ENCODE data around the gene PPP6R2.
"Not testable (repeated sequence)": the region's sequence is repeated elsewhere in the genome, so short reads cannot be mapped to it uniquely, and the experiment has no call there.

Gene PPP6R2

DNA sequence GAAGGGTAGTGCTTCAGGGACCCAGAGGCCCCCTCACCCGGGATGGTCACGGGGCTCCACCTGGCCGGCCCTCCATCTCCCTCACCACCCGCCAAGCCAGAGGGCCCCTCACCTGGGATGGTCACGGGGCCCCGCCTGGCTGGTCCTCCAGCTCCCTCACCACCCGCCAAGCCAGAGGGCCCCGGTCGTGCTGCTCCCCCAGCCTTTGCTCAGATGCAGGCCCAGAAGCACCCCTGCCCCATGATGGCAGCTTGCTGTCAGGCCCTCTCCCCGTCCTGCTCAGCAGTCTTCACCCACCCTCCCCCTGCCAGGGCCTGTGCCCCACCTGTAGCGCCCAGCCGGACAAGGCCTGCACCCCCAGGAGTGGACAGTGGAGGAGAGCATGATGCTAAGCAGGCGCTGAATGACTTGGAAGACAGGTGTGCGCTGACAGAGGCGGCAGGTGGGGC lies 23.6 kb upstream of the PPP6R2 start:
- DNase-seq, result no peak

DNA sequence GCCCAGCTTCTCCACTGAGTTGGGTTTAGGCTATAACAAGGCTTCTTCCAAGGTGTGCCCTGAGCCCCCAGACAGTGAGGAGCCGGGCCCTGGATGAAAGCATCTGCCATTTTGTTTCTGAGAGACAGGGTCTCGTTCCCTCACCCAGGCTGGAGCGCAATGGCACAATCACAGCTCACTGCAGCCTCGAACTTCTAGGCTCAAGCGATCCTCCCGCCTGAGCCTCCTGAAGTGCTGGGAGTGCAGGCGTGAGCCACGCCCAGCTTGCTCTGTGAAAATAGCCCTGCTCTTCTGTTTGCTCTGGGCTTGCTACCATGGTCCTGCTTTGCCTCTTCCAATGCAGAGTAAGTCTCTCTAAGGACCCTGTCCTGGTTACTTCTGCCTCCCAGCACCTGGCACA lies 23.0 kb upstream of the PPP6R2 start:
- DNase-seq, result no peak

DNA sequence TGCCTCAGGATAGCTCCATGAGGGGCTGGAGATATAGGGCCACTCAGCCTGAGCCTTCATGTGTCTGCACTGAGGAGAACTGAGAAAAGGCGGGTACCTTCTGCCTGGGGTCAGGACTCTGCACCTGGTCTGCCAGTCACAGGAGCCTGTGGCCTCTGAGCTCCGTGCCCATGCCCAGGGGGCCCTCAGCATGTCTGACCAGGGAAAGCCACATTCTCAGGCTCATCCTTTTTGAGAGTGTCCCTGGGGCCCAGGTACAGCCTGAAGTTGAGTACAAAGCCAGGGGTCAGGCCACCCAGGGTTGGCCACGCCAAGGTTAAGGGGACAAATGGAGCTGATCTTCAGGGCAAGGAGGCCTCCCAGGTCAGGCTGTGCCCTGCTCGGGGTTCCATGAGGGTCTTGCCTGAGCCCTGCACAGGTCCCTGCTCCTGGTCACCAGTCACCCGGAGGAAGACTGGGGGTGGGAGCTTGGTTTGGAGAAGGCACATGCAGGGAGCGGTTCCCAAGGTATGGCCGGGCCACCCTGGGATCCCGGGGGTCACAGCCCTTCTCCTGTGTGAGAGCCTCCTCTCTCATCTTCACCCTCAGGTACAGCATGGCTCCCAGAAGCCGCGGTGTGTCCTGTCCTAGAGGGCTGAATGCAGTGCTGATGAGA lies 22.3 kb upstream of the PPP6R2 start:
- no peak for DNase-seq

DNA sequence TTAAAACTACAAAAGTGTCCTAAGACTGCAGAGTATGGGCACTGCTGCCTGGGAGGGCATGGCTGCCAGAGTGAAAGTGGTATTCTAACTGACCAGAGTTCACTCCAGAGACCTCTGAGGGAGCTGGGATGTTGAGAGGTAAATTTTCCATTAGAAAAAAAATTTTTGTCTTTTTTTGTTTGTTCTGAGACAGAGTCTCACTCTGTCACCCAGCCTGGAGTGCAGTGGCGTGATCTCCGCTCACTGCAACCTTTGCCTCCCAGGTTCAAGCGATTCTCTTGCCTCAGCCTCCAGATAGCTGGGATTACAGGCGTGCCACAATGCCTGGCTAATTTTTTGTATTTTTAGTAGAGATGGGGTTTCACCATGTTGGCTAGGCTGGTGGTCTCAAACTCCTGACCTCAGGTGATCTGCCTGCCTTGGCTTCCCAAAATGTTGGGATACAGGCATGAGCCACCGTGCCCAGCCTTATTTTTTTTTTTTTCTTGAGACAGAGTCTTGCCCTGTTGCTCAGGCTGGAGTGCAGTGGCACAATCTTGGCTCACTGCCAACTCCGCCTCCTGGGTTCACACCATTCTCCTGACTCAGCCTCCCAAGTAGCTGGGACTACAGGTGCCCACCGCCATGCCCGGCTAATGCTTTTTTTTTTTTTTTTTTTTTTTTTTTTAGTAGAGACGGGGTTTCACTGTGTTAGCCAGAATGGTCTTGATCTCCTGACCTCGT lies 20.6 kb upstream of the PPP6R2 start:
- DNase-seq, result not testable (repeated sequence)

DNA sequence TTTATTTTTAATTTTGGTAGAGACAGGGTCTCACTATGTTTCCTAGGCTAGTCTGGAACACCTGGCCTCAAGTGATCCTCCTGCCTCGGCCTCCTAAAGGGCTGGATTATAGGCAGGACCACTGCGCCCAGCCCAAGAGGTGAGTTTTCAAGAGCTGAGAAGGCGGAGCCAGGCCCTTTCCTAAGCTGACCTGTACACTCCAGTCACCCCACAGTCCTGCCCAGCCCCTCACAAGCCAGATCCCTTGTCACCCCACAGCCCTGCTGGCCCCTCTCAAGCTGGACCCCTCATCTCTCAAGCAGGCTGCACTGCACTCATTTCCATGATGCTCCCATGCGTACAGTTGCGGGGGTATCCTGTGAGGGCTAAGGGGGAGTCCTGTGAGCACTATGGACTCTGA lies 19.2 kb upstream of the PPP6R2 start:
- DNase-seq, result no peak

DNA sequence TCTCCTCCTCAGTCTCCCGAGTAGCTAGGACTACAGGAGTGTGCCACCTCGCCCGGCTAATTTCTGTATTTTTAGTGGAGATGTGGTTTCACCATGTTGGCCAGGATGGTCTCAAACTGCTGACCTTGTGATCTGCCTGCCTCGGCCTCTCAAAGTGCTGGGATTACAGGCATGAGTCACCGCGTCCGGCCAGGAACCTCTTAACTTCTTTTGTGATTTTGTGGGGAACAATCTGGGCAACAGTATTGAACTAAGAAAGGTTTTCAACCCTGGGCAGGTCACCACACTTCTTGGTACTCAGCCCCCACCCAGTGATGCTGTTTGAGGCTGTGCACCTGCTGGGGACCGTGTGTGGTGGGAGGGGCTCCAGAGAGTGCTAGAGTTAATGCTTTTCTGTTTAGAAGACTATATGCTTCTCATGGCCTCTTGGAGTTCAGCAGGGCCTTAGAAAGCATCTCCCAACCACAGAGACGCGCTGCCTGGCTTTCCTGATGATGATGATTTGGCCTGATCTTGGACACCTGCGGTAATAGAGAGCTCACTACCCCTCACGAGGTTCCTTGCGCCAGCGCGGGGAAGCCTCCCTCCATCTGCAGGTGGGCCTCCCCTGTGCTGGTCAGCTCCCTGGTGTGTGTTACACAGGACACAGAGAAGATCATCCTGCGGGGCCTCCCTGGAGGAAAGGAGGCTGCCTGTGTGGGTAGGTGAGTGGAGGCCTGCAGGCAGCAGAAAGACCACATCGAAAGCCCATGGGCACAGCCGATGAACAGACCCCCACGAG lies 17.5 kb upstream of the PPP6R2 start:
- DNase-seq, result no peak

DNA sequence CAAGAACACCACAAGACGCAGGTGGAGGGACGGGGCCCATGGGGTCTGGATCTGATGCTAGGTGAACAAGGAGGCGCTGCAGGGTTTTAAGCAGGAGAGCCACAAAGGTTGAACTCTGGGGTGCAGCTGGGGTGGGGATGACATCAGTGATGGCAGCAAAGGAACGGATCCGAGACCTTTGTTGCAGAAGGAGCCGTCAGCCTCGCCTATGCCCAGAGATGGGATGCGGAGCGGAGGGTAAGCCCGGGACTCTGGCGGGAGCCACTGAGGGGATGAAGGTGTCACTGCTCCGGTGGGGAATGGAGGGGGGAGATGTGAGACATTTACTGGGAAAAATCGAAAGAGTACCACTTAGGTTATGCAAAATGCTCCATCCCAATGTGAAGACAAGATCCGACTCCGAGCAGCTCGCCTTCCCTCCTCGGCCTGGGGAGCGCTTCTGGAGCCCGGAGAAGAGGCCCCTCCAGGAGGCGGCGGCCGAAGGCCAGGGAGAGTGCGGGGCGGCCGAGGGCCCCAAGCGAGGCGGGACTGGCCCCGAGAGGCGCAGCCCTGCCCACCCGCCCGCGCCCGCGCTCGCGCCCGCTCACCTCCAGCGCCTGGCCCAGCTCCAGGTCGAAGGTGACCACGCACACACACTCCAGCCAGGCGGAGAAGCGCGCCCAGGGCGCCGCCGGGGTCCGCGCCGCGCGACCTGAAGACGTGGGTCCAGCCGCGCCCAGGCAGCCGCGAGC lies 16.7 kb upstream of the PPP6R2 start:
- no peak for DNase-seq

DNA sequence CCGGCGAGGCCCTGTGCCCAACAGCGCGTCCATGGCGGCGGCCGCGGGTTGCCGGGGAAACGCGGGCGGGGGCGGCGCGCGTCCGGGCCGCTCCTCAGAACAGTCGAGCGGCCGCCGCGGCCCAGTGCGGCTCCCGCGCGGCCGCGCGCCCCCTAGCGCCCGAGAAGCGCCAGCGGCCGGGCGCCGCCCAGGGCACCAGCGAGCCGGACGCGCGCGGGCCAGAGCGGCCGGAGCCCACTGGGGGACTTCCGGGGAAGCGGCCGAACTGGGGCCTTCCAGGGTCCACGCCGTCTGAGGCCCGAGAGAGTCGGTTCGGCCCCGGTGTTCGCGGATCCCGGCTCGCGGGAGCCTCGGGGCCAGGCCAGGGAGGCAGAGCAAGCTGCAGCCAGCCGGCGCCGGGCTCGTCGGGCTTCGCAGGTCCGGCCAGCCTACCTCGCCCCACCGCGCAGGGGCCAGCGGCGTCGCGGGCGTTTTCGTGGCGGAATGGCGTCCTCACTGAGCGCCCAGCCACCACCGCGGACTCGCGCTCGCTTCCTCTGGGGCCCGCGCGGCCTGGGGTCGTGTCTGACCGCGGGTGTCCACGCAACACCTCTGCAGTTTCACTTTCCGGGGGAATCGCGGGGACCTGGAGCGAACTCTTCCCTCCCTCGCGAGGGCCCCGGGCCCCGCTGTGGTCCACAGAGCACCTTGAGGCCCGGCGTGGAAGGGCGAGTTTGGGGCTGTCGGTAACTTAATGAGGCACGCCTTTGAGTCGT lies 16.0 kb upstream of the PPP6R2 start, which contains the start of gene DENND6B:
Gene DENND6B (minus strand): TSS at position 57 of the 755 bp plus-strand sequence. CDS start 24 bp downstream, at position 33.
- peak; percentile 75 for DNase-seq

DNA sequence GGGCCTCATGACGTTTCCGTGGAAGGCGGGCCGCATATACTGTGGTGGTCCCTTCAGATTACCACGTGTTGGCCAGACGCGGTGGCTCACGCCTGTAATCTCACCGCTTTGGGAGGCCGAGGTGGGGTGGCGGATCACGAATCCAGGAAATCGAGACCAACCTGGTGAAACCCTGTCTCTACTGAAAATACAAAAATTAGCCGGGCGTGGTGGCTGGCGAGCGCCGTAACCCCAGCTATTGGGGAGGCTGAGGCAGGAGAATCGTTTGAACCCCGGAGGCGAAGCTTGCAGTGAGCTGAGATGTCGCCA lies 15.5 kb upstream of the PPP6R2 start:
- no peak for DNase-seq

DNA sequence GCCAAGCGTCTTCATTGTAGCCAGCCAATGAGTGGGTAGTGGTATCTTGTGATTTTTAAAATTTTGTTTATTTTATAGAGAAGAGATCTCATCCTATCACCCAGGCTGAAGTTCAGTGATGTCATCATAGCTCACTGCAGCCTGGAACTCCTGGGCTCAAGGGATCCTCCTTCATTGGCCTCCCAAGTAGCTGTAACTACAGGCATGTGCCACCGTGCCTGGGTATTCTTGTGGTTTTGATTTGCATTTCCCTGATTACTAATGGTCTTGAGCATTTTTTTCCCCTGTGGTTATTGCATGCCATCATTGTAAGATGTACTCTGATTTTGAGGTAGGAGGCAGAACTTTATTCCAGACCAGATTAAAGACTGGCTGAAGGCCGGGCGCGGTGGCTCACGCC lies 13.9 kb upstream of the PPP6R2 start:
- DNase-seq, result no peak

DNA sequence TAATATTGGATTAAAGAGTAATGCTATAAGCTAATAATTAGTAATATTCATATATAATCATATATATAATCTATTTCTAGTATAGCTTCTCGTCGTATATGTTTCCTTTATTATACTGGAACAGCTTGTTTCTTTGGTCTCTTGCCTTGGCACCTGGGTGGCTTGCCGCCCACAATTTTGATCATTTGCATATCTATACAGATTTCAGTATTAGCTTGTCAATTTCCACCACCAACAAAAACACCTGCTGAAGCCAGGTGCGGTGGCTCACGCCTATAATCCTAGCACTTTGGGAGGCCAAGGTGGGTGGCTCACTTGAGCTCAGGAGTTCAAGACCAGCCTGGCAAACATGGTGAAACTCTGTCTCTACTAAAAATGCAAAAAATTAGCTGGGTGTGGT lies 8.7 kb upstream of the PPP6R2 start:
- not testable (repeated sequence) for DNase-seq

DNA sequence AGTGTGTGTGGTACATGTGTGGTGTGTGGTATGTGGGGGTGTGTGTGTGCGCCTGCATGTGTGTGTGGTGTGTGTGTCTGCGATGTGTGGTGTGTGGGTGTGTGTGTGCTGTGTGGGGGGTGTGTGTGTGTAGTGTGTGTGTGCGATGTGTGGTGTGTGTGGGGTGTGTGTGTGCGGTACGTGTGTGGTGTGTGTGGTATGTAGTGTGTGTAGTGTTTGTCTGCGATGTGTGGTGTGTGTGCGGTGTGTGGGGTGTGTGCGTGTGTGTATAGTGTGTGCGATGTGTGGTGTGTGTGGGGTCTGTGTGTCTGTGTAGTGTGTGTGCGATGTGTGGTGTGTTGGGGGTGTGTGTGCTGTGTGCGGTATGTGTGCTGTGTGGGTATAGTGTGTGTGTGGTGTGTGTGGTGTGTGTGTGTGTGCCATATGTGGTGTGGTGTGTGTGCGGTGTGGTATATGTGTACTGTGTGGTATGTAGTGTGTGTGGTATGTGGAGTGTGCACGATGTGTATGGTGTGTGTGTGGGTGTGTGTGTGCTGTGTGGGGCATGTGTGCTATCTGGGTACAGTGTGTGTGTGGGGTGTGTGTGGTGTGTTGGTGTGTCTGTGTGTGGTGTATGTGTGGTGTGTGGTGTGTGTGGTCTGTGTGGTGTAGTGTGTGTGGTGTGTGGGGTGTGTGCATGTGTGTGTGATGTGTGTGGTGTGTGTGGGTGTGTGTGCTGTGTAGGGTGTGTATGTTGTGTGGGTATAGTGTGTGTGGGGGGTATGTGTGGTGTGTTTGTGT lies 5.7 kb upstream of the PPP6R2 start:
- DNase-seq, result no peak

DNA sequence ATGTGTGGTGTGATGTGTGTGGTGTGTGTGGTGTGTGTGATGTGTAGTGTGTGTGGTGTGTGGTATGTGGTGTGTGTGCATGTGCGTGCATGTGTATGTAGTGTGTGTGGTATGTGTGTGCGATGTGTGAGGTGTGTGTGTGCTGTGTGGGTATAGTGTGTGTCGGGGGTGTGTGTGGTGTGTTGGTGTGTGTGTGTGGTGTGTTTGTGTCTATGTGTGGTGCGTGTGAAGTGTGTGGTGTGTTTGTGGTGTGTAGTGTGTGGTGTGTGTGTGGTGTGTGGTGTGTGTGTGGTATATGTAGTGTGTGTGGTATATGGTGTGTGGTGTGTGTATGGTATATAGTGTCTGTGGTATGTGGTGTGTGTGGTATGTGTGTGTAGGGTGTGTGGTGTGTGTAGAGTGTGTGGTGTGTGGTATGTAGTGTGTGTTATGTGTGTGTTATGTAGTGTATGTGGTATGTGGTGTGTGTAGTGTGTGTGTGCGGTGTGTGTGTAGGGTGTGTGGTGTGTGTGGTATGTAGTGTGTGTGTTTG lies 5.0 kb upstream of the PPP6R2 start:
- DNase-seq, result no peak

DNA sequence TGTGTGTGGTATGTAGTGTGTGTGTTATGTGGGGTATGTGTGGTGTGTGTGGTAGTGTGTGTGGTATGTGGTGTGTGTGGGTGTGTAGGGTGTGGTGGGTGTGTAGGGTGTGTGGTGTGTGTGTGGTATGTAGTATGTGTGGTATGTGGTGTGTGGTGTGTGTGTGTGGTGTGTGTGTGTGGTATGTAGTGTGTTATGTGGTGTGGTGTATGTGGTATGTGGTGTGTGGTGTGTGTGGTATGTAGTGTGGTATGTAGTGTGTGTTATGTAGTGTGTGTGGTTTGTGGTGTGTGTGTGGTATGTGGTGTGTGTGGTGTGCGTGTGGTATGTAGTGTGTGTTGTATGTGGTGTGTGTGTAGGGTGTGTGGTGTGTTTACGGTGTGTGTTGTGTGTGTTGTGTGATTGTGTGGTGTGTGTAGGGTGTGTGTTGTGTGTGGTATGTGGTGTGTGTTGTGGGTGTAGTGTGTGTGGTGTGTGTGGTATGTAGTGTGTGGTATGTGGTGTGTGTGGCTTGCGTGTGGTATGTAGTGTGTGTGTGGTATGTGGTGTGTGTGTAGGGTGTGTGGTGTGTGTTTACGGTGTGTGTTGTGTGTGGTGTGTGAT lies 4.2 kb upstream of the PPP6R2 start:
- DNase-seq, result no peak

DNA sequence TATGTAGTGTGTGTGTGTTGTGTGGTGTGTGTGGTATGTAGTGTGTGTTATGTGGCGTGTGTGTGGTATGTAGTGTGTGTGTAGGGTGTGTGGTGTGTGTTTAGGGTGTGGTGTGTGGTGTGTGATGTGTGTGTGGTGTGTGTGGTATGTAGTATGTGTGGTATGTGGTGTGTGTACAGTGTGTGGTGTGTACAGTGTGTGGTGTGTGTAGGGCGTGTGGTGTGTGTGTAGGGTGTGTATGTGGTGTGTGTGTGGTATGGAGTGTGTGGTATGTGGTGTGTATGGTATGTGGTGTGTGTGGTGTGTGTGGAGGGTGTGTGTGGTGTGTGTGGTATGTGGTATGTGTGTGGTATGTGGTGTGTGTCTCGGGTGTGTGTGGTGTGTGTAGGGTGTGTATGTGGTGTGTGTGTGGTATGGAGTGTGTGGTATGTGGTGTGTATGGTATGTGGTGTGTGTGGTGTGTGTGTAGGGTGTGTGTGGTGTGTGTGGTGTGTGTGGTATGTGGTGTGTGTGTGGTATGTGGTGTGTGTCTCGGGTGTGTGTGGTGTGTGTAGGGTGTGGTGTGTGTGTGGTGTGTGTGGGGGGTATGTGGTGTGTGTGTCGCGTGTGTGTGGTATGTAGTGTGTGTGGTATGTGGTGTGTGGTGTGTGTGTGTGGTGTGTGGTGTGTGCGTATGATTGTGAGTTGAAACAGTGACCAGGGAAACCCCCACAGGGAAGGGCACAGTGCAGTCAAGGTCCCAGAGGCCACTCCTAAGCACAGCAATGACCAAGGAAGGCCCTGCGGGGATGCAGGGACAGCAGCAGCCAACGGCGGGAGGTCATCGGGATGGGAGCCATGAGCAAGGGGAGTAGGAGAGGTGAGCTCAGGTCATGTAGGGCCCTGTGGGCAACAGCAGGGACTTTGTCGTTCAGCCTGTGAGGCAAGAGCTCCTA lies 2.9 kb upstream of the PPP6R2 start:
- DNase-seq, result no peak

DNA sequence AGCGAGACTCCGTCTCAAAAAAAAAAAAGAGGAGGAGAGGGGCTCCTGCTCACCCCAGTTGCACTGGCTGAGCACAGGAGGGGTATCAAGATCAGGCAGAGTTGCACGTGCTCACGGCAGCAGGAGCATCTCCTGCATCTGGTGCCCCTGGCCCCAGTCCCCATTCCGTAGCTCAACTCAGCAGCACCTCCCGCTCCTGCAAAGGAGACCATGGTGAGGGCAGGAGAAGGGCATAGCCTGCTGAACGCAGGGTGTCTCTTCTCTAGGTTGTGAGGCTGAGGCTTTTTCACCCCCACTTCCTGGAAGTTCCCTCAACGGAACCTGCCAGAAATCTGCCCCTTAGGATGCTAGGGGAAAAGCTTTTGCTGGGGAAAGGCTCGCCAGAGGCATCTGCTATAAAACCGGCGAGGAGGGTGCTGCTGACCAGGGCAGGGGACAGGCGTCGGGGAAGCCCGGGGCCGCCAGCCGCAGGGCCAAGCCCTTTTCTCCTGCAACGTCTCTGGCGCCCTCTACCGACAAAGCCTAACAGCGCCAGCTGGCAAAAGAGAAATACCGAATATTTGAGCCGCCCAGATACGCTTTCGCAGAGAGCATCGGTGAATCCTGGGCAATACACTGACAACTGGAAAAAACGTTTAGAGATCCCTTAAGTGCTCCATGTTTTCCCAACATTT lies 1.0 kb upstream of the PPP6R2 start:
- DNase-seq, result peak; percentile 88

DNA sequence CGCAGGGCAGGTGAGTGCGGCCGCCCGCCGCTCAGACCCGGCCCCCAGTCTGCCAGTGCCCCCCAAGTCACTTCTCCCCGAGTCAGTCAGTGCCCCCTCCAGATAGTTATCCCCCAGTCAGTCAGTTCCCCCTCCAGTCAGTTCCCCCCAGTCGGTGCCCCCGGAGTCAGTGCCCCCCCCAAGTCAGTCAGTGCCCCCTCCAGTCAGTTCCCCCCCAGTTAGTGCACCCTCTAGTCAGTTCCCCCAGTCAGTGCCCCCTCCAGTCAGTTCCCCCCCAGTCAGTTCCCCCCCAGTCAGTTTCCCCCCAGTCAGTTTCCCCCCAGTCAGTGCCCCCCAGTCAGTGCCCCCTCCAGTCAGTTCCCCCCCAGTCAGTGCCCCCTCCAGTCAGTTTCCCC lies 411 bp downstream of the PPP6R2 start:
- no peak for DNase-seq

DNA sequence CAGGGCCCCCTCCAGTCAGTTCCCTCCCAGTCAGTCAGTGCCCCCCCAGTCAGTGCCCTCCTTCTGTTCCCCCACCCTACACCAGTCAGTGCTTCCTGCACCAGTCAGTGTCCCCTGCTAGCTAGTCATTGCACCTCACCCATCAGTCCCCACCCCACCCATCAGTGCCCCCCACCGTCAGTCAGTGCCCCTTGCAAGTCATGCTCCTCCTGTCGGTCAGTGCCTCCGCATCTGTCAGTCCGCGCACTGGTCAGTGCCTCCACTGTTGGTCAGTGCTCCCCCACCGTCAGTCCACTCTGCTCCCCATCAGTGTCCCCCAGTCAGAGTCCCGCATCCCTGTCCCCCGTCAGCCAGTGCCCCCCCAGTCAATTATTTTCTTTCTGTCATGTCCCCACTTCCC lies 3.3 kb downstream of the PPP6R2 start:
- no peak for DNase-seq

DNA sequence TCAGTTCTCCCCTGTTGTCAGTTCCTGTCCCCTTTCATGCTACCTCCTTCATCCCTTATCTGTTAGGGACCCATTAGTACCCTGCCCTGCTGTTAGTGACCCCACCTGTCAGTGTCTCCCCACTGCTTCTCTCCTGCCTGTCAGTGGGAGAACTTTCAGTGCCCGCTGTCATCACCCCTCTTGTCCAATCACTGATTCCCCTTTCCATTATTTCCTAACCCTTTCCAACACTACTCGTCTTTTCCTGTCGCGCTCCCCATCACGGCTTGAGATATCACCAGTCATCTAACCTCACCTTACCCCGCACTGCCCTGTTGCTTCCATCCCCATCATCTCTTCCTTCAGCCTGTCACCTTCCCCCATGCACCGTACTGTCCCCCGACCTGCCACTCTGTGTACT lies 4.0 kb downstream of the PPP6R2 start:
- no peak for DNase-seq

All from NCI-H345 (cell line).